Measurements from ENCODE around the gene NFAT5. TPM values are rescaled to one million over a fixed set of nuclear protein-coding genes. Genes with fewer than 3 reads are reported as not detected.

Gene NFAT5
- total RNA-seq, 1 experiment from 2014 or later = 57.9 TPM

GRCh38 chr16:69720822-69721430 lies 155.2 kb downstream of the NFAT5 start:
- Mint-ChIP-seq H3K4me3 (ENCODE audit: low read depth, unreplicated experiment) (peak overlapping the region; percentile 19), H3K27ac (ENCODE audit: unreplicated experiment) (peak overlapping the region; percentile 34), H3K4me1 (ENCODE audit: low read depth, unreplicated experiment) (peaks cover 24% of the 10 kb centered on the region), H3K9me3 (ENCODE audit: low read depth, unreplicated experiment) (no peaks in the 10 kb centered on the region), H3K27me3 (ENCODE audit: unreplicated experiment) (no peaks in the 10 kb centered on the region), H3K36me3 (ENCODE audit: insufficient read depth, unreplicated experiment) (peaks cover 90% of the 10 kb centered on the region)
- BruUV-seq (replicated peaks) = no TSS peak
- no peak for DNase-seq
- TF ChIP-seq, protein P1, sequence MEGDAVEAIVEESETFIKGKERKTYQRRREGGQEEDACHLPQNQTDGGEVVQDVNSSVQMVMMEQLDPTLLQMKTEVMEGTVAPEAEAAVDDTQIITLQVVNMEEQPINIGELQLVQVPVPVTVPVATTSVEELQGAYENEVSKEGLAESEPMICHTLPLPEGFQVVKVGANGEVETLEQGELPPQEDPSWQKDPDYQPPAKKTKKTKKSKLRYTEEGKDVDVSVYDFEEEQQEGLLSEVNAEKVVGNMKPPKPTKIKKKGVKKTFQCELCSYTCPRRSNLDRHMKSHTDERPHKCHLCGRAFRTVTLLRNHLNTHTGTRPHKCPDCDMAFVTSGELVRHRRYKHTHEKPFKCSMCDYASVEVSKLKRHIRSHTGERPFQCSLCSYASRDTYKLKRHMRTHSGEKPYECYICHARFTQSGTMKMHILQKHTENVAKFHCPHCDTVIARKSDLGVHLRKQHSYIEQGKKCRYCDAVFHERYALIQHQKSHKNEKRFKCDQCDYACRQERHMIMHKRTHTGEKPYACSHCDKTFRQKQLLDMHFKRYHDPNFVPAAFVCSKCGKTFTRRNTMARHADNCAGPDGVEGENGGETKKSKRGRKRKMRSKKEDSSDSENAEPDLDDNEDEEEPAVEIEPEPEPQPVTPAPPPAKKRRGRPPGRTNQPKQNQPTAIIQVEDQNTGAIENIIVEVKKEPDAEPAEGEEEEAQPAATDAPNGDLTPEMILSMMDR (IDR thresholded peaks at IDR 0.05; ENCODE audit: unreplicated experiment) = no peak
- intact Hi-C loops (cut with micrococcal nuclease; ENCODE audit: unreplicated experiment) = no loop called here
- CTCF ChIA-PET = no interaction called here

DNA sequence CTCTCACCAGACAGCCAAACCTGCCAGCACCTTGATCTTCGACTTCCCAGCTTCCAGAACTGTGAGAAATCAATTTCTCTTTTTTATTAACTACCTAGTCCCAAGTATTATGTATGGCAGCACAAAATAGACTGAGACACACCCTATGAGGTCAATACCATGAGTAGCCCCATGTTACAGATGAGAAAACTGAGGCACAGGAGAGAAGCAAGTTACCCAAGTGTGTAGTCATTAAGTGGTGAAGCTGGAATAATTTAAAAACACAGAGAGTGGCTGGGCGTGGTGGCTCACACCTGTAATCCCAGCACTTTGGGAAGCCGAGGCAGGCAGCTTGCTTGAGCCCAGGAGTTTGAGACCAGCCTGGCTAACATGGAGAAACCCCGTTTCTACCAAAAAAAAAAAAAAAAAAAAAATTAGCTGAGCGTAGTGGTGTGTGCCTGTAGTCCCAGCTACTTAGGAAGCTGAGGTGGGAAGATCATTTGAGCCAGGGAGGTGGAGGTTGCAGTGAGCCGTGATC lies 155.7 kb downstream of the NFAT5 start:
- intact Hi-C loops (cut with micrococcal nuclease; ENCODE audit: unreplicated experiment) = no loop called here
- TF ChIP-seq, protein P1 (IDR thresholded peaks at IDR 0.05; ENCODE audit: unreplicated experiment) = no peak
- no TSS peak for BruUV-seq (replicated peaks)
- peaks cover 90% of the 10 kb centered on the region for H3K36me3 Mint-ChIP-seq (ENCODE audit: insufficient read depth, unreplicated experiment)
- CTCF ChIA-PET = interaction anchor here (0.6 kb wide), 1 partner anchor 37 kb away, joined by 4 read pairs; no protein-coding TSS in a partner anchor
- H3K4me3 Mint-ChIP-seq (ENCODE audit: low read depth, unreplicated experiment) = peak overlapping the region; percentile 19
- no peaks in the 10 kb centered on the region for H3K27me3 Mint-ChIP-seq (ENCODE audit: unreplicated experiment)
- H3K27ac Mint-ChIP-seq (ENCODE audit: unreplicated experiment) = peak overlapping the region; percentile 34
- no peak for DNase-seq
- H3K4me1 Mint-ChIP-seq (ENCODE audit: low read depth, unreplicated experiment) = peaks cover 24% of the 10 kb centered on the region
- no peaks in the 10 kb centered on the region for H3K9me3 Mint-ChIP-seq (ENCODE audit: low read depth, unreplicated experiment)

DNA sequence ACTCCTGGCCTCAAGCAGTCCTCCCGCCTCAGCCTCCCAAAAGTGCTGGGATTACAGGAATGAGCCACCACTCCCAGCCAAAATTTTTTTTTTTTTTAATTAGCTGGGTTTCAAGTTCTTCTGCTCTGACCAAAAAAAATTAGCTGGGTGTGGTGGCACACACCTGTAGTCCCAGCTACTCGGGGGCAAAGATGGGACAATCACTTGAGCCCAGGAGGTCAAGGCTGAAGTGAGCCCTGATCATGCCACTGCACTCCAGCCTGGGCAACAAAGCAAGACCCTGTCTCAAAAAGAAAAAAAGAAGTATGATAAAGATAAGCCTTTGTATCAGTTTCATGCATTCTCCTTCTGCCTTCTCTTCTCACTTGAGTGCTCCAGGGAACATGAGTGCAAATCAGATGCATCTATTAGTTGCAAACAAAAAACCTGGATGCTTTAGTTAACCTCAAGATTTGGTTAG lies 158.7 kb downstream of the NFAT5 start:
- intact Hi-C loops (cut with micrococcal nuclease; ENCODE audit: unreplicated experiment) = no loop called here
- H3K4me3 Mint-ChIP-seq (ENCODE audit: low read depth, unreplicated experiment) = peak overlapping the region; percentile 81
- H3K27me3 Mint-ChIP-seq (ENCODE audit: unreplicated experiment) = no peaks in the 10 kb centered on the region
- no TSS peak for BruUV-seq (replicated peaks)
- TF ChIP-seq, protein P1 (IDR thresholded peaks at IDR 0.05; ENCODE audit: unreplicated experiment) = no peak
- CTCF ChIA-PET = interaction anchor here (0.6 to 1.7 kb wide), 5 partner anchors 10 to 30 kb away, joined by 3 to 11 read pairs (median 4); partner anchors contain the start of gene NOB1
- no peaks in the 10 kb centered on the region for H3K9me3 Mint-ChIP-seq (ENCODE audit: low read depth, unreplicated experiment)
- DNase-seq = no peak
- H3K36me3 Mint-ChIP-seq (ENCODE audit: insufficient read depth, unreplicated experiment) = peaks cover 83% of the 10 kb centered on the region
- H3K4me1 Mint-ChIP-seq (ENCODE audit: low read depth, unreplicated experiment) = peaks cover 37% of the 10 kb centered on the region
- peak overlapping the region; percentile 99 for H3K27ac Mint-ChIP-seq (ENCODE audit: unreplicated experiment)

DNA sequence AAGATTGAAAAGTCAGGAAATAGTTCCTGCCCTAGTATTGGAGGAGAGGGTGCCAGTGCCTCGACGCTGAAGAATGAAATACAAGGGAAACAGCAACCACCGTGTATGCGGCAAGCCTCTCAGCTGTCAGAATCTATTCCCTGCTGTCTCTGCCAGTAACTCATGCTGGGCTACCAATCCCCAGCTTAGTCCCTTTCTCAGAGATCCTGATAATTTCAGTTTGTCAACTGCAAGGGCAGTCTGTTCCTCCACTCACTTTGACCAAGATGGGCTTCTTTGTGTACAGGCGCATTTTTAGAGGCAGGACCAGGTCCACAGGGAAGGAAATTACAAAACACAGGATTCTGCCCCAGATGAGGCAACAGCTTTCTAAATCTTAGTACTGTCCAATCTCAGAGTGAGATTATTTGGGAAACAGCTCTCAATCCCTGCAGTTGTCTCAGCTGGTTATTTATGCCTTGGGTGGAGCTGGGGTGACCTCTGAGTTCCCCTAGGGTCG lies 159.3 kb downstream of the NFAT5 start:
- BruUV-seq (replicated peaks) = no TSS peak
- intact Hi-C loops (cut with micrococcal nuclease; ENCODE audit: unreplicated experiment) = no loop called here
- no peak for DNase-seq
- Mint-ChIP-seq H3K36me3 (ENCODE audit: insufficient read depth, unreplicated experiment) (peaks cover 87% of the 10 kb centered on the region), H3K9me3 (ENCODE audit: low read depth, unreplicated experiment) (no peaks in the 10 kb centered on the region), H3K27ac (ENCODE audit: unreplicated experiment) (peak overlapping the region; percentile 99), H3K4me3 (ENCODE audit: low read depth, unreplicated experiment) (peak overlapping the region; percentile 81), H3K27me3 (ENCODE audit: unreplicated experiment) (no peaks in the 10 kb centered on the region), H3K4me1 (ENCODE audit: low read depth, unreplicated experiment) (peaks cover 43% of the 10 kb centered on the region)
- CTCF ChIA-PET = interaction anchor here (0.6 to 1.7 kb wide), 3 partner anchors 9 to 29 kb away, joined by 3 to 11 read pairs (median 4); partner anchors contain the start of gene NOB1
- TF ChIP-seq, protein P1 (IDR thresholded peaks at IDR 0.05; ENCODE audit: unreplicated experiment) = no peak

Data from Calu3 (cell line).